ENCODE measurements around the gene SLC25A18. TPM values are rescaled to one million over a fixed set of nuclear protein-coding genes. Genes with fewer than 3 reads are reported as not detected.

The SLC25A18 gene
- total RNA-seq, 1 donor from 2014 or later: 0.27 TPM

DNA sequence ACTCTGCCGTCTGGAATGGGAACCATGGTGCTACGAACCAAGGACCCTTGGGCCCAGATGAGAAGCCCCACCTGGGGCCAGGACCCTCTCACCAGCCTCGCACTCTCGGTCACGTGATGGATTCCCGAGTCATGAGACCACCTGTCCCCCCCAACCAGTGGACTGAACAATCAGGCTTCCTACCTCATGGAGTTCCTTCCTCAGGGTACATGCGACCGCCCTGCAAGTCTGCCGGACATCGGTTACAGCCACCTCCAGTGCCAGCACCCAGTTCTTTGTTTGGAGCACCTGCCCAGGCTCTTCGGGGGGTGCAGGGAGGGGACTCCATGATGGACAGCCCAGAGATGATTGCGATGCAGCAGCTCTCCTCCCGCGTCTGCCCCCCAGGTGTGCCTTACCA is 20.8 kb upstream of the SLC25A18 start:
- Mint-ChIP-seq H3K4me3 (no peak overlapping the region), H3K36me3 (ENCODE audit: low read depth) (no peaks in the 10 kb centered on the region), H3K9me3 (no peaks in the 10 kb centered on the region), H3K27ac (no peak overlapping the region), H3K4me1 (no peaks in the 10 kb centered on the region), H3K27me3 (no peaks in the 10 kb centered on the region)
- CTCF ChIA-PET: no interaction called here
- intact Hi-C loops (cut with micrococcal nuclease): no loop called here
- ATAC-seq (ENCODE audit: low read depth) (no peak), DNase-seq (no peak)
- POLR2A ChIA-PET: no interaction called here
- TF ChIP-seq, protein P1, sequence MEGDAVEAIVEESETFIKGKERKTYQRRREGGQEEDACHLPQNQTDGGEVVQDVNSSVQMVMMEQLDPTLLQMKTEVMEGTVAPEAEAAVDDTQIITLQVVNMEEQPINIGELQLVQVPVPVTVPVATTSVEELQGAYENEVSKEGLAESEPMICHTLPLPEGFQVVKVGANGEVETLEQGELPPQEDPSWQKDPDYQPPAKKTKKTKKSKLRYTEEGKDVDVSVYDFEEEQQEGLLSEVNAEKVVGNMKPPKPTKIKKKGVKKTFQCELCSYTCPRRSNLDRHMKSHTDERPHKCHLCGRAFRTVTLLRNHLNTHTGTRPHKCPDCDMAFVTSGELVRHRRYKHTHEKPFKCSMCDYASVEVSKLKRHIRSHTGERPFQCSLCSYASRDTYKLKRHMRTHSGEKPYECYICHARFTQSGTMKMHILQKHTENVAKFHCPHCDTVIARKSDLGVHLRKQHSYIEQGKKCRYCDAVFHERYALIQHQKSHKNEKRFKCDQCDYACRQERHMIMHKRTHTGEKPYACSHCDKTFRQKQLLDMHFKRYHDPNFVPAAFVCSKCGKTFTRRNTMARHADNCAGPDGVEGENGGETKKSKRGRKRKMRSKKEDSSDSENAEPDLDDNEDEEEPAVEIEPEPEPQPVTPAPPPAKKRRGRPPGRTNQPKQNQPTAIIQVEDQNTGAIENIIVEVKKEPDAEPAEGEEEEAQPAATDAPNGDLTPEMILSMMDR (IDR thresholded peaks at IDR 0.05): no peak

DNA sequence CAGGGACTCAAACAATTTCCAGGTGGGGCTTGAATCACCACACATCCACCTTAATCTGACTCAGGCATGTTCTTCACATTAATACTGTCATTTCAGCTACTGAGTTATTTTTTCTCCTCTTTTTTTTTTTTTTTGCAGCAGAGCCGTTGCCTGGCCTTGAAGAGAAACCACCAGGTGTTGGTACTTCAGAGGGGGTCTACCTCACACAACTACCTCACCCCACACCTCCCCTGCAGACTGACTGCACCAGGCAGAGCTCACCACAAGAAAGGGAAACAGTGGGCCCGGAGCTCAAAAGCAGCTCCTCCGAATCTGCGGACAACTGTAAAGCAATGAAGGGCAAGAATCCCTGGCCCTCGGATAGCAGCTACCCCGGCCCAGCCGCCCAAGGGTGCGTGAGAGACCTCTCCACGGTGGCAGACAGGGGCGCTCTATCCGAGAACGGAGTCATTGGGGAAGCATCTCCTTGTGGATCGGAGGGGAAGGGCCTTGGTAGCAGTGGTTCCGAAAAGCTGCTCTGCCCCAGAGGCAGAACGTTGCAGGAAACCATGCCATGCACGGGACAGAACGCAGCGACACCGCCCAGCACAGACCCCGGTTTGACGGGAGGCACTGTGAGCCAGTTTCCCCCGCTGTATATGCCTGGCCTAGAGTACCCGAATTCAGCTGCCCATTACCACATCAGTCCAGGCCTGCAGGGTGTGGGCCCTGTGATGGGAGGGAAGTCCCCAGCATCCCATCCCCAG is 15.1 kb upstream of the SLC25A18 start:
- no peak overlapping the region for H3K27ac Mint-ChIP-seq
- ChIA-PET CTCF (no interaction called here), POLR2A (no interaction called here)
- DNase-seq (no peak), ATAC-seq (ENCODE audit: low read depth) (no peak)
- no peaks in the 10 kb centered on the region for H3K4me1 Mint-ChIP-seq
- TF ChIP-seq, protein P1 (IDR thresholded peaks at IDR 0.05): no peak
- intact Hi-C loops (cut with micrococcal nuclease): no loop called here
- H3K4me3 Mint-ChIP-seq: no peak overlapping the region
- no peaks in the 10 kb centered on the region for H3K9me3 Mint-ChIP-seq
- no peaks in the 10 kb centered on the region for H3K36me3 Mint-ChIP-seq (ENCODE audit: low read depth)
- H3K27me3 Mint-ChIP-seq: no peaks in the 10 kb centered on the region

DNA sequence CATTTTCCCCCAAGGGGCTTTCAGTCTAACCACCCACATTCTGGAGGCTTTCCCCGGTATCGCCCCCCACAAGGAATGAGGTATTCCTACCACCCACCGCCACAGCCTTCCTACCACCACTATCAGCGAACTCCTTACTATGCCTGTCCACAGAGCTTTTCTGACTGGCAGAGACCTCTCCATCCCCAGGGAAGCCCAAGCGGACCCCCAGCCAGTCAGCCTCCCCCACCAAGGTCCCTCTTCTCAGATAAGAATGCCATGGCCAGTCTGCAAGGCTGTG is 14.6 kb upstream of the SLC25A18 start:
- TF ChIP-seq, protein P1 (IDR thresholded peaks at IDR 0.05): no peak
- intact Hi-C loops (cut with micrococcal nuclease): no loop called here
- Mint-ChIP-seq H3K4me3 (no peak overlapping the region), H3K27me3 (no peaks in the 10 kb centered on the region), H3K27ac (no peak overlapping the region), H3K4me1 (no peaks in the 10 kb centered on the region), H3K9me3 (no peaks in the 10 kb centered on the region), H3K36me3 (ENCODE audit: low read depth) (no peaks in the 10 kb centered on the region)
- ChIA-PET POLR2A (no interaction called here), CTCF (no interaction called here)
- DNase-seq: no peak
- no peak for ATAC-seq (ENCODE audit: low read depth)

DNA sequence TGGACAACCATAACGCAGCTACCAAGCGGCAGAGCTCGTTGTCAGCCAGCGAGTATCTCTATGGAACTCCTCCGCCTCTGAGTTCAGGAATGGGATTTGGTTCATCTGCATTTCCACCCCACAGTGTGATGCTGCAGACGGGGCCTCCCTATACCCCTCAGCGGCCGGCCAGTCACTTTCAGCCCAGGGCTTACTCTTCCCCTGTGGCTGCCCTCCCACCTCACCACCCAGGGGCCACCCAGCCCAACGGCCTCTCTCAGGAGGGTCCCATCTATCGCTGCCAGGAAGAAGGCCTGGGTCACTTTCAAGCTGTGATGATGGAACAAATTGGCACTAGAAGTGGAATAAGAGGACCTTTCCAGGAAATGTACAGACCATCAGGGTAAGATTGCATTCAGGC is 14.1 kb upstream of the SLC25A18 start:
- ChIA-PET POLR2A (no interaction called here), CTCF (no interaction called here)
- DNase-seq (no peak), ATAC-seq (ENCODE audit: low read depth) (no peak)
- H3K4me3 Mint-ChIP-seq: no peak overlapping the region
- H3K9me3 Mint-ChIP-seq: no peaks in the 10 kb centered on the region
- H3K27ac Mint-ChIP-seq: no peak overlapping the region
- H3K36me3 Mint-ChIP-seq (ENCODE audit: low read depth): no peaks in the 10 kb centered on the region
- intact Hi-C loops (cut with micrococcal nuclease): no loop called here
- TF ChIP-seq, protein P1 (IDR thresholded peaks at IDR 0.05): no peak
- H3K4me1 Mint-ChIP-seq: no peaks in the 10 kb centered on the region
- no peaks in the 10 kb centered on the region for H3K27me3 Mint-ChIP-seq

DNA sequence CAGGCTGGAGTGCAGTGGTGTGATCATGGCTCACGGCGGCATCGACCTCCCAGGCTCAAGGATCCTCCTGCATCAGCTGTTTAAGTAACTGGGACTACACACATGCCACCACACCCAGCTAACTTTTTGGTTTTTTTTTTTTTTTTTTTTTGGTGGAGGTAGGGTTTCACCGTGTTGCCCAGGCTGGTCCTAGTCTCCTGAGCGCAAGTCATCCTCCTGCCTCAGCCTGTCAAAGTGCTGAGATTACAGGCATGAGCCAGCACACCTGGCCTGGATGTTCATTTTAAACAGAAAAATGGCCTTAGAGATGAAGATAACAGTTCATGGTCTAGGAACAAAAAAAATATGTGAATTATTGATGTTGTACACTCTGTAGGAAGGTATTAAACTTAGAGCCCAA is 13.6 kb upstream of the SLC25A18 start:
- Mint-ChIP-seq H3K27me3 (no peaks in the 10 kb centered on the region), H3K4me3 (no peak overlapping the region), H3K4me1 (no peaks in the 10 kb centered on the region), H3K27ac (no peak overlapping the region), H3K36me3 (ENCODE audit: low read depth) (no peaks in the 10 kb centered on the region), H3K9me3 (no peaks in the 10 kb centered on the region)
- DNase-seq: no peak
- intact Hi-C loops (cut with micrococcal nuclease): loop anchor here (10.0 kb wide), 1 partner anchor 285 kb away; no protein-coding TSS in a partner anchor
- POLR2A ChIA-PET: no interaction called here
- CTCF ChIA-PET: no interaction called here
- ATAC-seq (ENCODE audit: low read depth): no peak
- TF ChIP-seq, protein P1 (IDR thresholded peaks at IDR 0.05): no peak

Measured in activated B cell treated with CpG ODN at 0.5 μM for 24 hours (primary cell).